ENCODE results near the gene TEX51.

The TEX51 gene

GRCh38 chr2:126879348-126880298, 19.1 kb upstream of the TEX51 start:
- no peak for DNase-seq

- no peak for DNase-seq
Measured at GRCh38 chr2:126880324-126880723, 18.4 kb upstream of the TEX51 start.

- DNase-seq = no peak
Measured at GRCh38 chr2:126880817-126881216, 17.9 kb upstream of the TEX51 start.

- DNase-seq = no peak
Measured at GRCh38 chr2:126881591-126881990, 17.1 kb upstream of the TEX51 start.

- no peak for DNase-seq
Measured at GRCh38 chr2:126882181-126882580, 16.5 kb upstream of the TEX51 start.

GRCh38 chr2:126882736-126883665, 15.7 kb upstream of the TEX51 start:
- DNase-seq = no peak

GRCh38 chr2:126883666-126884040, 15.0 kb upstream of the TEX51 start:
- DNase-seq = no peak

- no peak for DNase-seq
Measured at GRCh38 chr2:126884861-126885750, 13.6 kb upstream of the TEX51 start.

- no peak for DNase-seq
Measured at GRCh38 chr2:126885751-126886210, 12.9 kb upstream of the TEX51 start.

GRCh38 chr2:126886211-126886915, 12.3 kb upstream of the TEX51 start:
- peak; percentile 22 for DNase-seq

GRCh38 chr2:126886916-126887280, 11.8 kb upstream of the TEX51 start:
- DNase-seq = no peak

GRCh38 chr2:126887506-126887905, 11.2 kb upstream of the TEX51 start:
- DNase-seq = no peak

GRCh38 chr2:126888046-126888445, 10.6 kb upstream of the TEX51 start:
- DNase-seq = no peak

GRCh38 chr2:126889071-126889470, 9.6 kb upstream of the TEX51 start:
- DNase-seq = no peak

- no peak for DNase-seq
Measured at GRCh38 chr2:126889496-126890135, 9.1 kb upstream of the TEX51 start.

GRCh38 chr2:126890136-126890510, 8.6 kb upstream of the TEX51 start:
- DNase-seq = no peak

- DNase-seq = no peak
Measured at GRCh38 chr2:126890551-126891450, 7.9 kb upstream of the TEX51 start.

GRCh38 chr2:126891681-126892500, 6.8 kb upstream of the TEX51 start:
- no peak for DNase-seq

- no peak for DNase-seq
Measured at GRCh38 chr2:126893153-126893552, 5.5 kb upstream of the TEX51 start.
